OCI-LY3 (cell line): ENCODE data around the gene NRN1L.

Experiments
- CTCF ChIP-seq: fragments of 200-600, 300-600 bp; sonication (generic); IDR thresholded peaks from 2 replicates; pipeline ENCODE4 v1.5.1; 2014; ENCODE audit warnings: antibody characterized with exemption, low read length, low read depth
- EZH2phosphoT487 ChIP-seq: fragments of 200-600 bp; shearing (Covaris generic); IDR thresholded peaks from 2 replicates; pipeline ENCODE4 v1.6.1; 2018; ENCODE audit warnings: antibody characterized with exemption, mixed run types, low read depth

- no peak for TF ChIP-seq CTCF
- TF ChIP-seq EZH2phosphoT487: no peak
Measured at GRCh38 chr16:67902831-67903230, 18.1 kb downstream of the NRN1L start.
